Esophagus (tissue), 2 donors: ENCODE data around the gene CCT7. TPM values are rescaled to one million over a fixed set of nuclear protein-coding genes. Genes with fewer than 3 reads are reported as not detected.

Source experiments
- H3K27ac ChIP-seq, 2 donors: one replicate each; pipeline ENCODE4 v1.5.1; 2013; ENCODE audit warnings: low read depth in 2 of 2, mild to moderate bottlenecking in 2 of 2, inconsistent platforms in 1 of 2, low read length in 1 of 2, moderate library complexity in 1 of 2
- H3K27me3 ChIP-seq, 2 donors: one replicate each; pipeline ENCODE4 v1.6.1; 2013; ENCODE audit warnings: low read length in 2 of 2, control low read depth in 1 of 2, mild to moderate bottlenecking in 1 of 2; ENCODE audit not compliant: insufficient read depth in 2 of 2, control insufficient read depth in 1 of 2
- H3K36me3 ChIP-seq, 2 donors: one replicate each; pipeline ENCODE4 v1.6.1; 2013; ENCODE audit warnings: low read length in 1 of 2; ENCODE audit not compliant: control insufficient read depth in 2 of 2, insufficient read depth in 2 of 2
- H3K4me1 ChIP-seq, 2 donors: one replicate each; pipeline ENCODE4 v1.6.1; 2013; ENCODE audit warnings: low read length in 1 of 2; ENCODE audit not compliant: control insufficient read depth in 2 of 2, insufficient read depth in 2 of 2
- H3K4me3 ChIP-seq, 2 donors: one replicate each; pipeline ENCODE4 v1.5.1; 2013; ENCODE audit warnings: low read length in 2 of 2, mild to moderate bottlenecking in 2 of 2, low read depth in 1 of 2, moderate library complexity in 1 of 2
- H3K9me3 ChIP-seq, 2 donors: one replicate each; pipeline ENCODE4 v1.6.1; 2013; ENCODE audit warnings: mild to moderate bottlenecking in 2 of 2, low read depth in 1 of 2, low read length in 1 of 2, moderate library complexity in 1 of 2; ENCODE audit not compliant: control insufficient read depth in 2 of 2, insufficient read depth in 1 of 2
- WGBS, 2 donors: extraction: QIAGEN DNeasy Blood & Tissue Kit; methylation state at CpG; one replicate each; pipeline ENCODE4 v1.1.7; 2013; 5-methylcytosine and 5-hydroxymethylcytosine counted together
- polyA plus RNA-seq, 2 donors: library from polyadenylated mRNA; stranded (reverse); fragments of 200-250 nt; gene quantifications; one replicate each; pipeline ENCODE4 v1.2.3, GENCODE V29; 2013
- donor health status: healthy with polysubstance abuse.
- donor health status: Bipolar disorder and iron deficiency.

CCT7 gene
- polyA plus RNA-seq, 2 donors = 101 to 164 TPM

DNA sequence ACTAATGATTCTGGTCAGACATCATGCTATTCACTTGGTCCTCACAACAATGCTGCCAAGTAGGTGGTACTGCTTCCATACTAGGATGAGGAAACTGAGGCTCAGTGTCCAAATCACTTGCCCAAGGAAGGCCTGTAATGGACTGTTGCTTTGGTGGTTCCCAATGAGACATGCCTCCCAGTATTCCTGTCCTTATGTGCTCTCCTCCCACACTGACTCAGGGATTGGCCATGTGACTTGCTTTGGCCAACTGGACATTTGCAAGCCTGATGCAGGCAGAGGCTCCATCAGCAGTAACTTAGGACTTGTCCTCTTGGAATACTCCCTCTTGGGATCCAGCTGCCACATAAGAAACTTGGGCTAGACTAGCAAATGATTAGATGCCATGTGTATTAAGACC, 47.1 kb downstream of the CCT7 start:
- Histone ChIP-seq H3K9me3 (no peaks in the 10 kb centered on the region), H3K27ac (no peak overlapping the region), H3K27me3 (peaks cover 0 to 4% of the 10 kb centered on the region in 2 donors), H3K4me3 (no peak overlapping the region), H3K36me3 (no peaks in the 10 kb centered on the region), H3K4me1 (peaks cover 9 to 11% of the 10 kb centered on the region in 2 donors)

- Histone ChIP-seq H3K27me3 (peaks cover 0 to 5% of the 10 kb centered on the region in 2 donors), H3K4me3 (no peak overlapping the region), H3K9me3 (no peaks in the 10 kb centered on the region), H3K36me3 (no peaks in the 10 kb centered on the region), H3K27ac (no peak overlapping the region), H3K4me1 (peaks cover 9 to 11% of the 10 kb centered on the region in 2 donors)
- WGBS, 2 donors = 53 to 57% methylated on average over 5 of the region's 5 CpGs
These were observed 48.9 kb downstream of the CCT7 start for GRCh38 chr2:73282924-73283544.

DNA sequence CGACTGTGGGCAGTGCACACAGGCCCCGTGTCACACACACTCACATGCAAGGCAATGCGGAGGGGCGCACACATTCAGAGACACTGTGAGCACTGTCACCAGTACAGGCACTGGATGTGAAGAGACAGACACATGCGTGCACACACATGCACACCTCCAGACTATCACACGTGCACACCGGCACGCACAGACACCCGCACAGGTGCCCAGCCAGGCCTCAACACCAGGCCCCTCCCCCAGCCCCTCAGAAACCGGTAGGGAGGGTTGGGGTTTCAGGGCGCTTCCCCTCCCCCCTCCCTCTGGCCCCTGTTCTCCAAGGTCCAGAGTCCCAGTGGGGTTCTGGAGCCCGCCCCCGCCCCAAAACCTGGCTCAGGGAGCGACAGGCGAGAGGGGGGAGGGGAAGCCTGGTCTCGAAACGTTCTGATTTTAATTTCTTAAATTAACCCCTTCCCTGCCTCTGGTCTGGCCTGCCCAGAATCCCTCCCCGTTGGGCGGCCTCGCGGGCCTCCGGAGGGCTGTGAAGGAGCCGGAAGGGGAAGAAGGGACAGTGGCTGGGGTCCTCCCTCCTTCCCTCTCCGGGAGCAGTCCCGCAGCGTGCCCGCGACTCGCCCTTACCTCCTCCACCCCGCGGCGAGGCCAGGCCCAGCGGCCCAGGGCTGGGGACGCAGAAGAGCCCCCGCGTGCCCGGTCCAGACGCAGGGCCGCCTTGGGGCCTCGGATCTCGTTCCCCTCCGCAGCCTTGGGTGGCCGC, 49.6 kb downstream of the CCT7 start:
- H3K4me3 ChIP-seq = peak overlapping the region; percentile 40 to 51
- peaks cover 9 to 11% of the 10 kb centered on the region in 2 donors for H3K4me1 ChIP-seq
- 3 to 4% methylated on average over 39 to 43 of the region's 43 CpGs for WGBS, 2 donors
- H3K27me3 ChIP-seq = peaks cover 0 to 5% of the 10 kb centered on the region in 2 donors
- H3K36me3 ChIP-seq = no peaks in the 10 kb centered on the region
- no peaks in the 10 kb centered on the region for H3K9me3 ChIP-seq
- no peak overlapping the region for H3K27ac ChIP-seq

DNA sequence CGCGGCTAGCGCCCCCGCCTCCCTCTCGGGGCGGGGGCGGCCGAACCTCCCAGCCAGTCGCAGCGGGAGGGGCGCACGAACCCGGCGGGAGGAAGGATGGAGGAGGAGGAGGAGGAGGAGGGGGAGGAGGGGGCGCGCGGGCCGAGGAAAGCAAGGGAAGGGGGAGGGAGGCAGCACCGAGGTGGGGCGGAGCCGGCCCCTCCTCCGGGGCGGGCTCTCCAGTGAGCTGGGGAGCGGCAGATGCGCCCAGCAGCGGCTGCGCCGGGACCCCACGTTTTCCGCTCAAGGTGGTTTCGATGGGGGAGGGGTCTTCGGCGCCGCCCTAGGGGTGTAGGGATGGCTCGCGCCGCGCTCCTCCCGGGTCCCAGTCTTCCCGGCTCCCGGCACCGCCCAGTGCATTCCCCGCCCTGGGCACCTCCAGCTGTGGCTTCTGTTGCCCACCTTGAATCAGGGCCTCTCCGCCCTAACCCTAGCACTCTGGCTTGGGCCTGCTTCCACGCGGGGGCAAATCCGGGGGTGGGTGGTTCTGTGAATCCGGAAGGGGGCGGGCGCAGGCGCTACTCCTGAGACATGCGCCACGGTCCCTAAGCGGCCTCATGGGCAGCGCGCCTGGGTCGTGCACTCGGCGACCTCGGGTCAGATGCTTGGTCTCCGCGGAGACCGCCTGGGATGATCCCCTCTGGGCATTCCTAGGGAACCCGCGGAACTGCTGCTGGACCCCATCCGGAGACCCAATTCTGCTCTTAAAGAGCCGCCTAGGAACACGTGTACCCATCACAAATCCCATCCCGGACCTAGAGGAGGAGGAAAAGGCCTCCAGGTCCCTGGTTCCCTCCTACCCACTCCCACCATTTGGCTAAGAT, 50.4 kb downstream of the CCT7 start, which contains the start of gene FBXO41:
FBXO41 (minus strand) TSS at position 183 of the 863 bp plus-strand sequence. CDS start 14,848 bp downstream, outside the sequence.
- peaks cover 0 to 5% of the 10 kb centered on the region in 2 donors for H3K27me3 ChIP-seq
- no peak within 1 kb of the TSS for H3K27ac ChIP-seq
- H3K4me3 ChIP-seq = peak within 1 kb of the TSS; percentile 40 to 51
- H3K36me3 ChIP-seq = no peaks in the 10 kb centered on the region
- WGBS, 2 donors = 1 to 2% methylated on average over 57 to 68 of the region's 69 CpGs
- H3K9me3 ChIP-seq = no peaks in the 10 kb centered on the region
- peaks cover 9 to 11% of the 10 kb centered on the region in 2 donors for H3K4me1 ChIP-seq

DNA sequence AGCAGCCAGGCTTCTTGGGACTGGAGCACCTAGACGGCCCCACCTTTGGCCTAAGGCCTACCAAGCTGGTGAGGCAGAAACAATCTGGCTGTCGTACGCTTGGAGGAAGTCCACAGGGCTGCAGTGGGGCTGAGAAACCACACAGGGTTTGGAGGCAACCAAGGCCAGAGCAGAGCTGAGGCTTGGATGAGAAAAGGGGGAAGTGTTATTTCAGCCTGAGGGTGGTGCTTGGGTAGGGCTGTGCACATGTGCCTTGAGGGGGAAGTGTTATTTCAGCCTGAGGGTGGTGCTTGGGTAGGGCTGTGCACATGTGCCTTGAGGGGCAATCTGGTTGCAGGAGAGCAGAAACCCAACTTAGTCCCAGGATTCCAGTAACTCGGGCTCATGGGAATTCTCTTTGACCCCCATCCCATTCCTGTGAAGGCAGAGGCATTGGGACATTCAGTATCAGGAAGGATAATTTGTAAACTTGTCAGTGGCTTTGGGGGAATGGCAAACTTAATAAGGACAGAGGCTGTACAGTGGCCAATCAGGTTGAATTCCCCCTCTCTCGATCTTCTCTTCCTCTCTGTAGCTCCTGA, 51.1 kb downstream of the CCT7 start:
- peaks cover 0 to 5% of the 10 kb centered on the region in 2 donors for H3K27me3 ChIP-seq
- peaks cover 9 to 11% of the 10 kb centered on the region in 2 donors for H3K4me1 ChIP-seq
- 43 to 45% methylated on average over 5 of the region's 5 CpGs for WGBS, 2 donors
- H3K9me3 ChIP-seq = no peaks in the 10 kb centered on the region
- no peaks in the 10 kb centered on the region for H3K36me3 ChIP-seq
- no peak overlapping the region for H3K4me3 ChIP-seq
- no peak overlapping the region for H3K27ac ChIP-seq

GRCh38 chr2:73286134-73286655, 52.1 kb downstream of the CCT7 start:
- Histone ChIP-seq H3K27me3 (peaks cover 0 to 5% of the 10 kb centered on the region in 2 donors), H3K36me3 (no peaks in the 10 kb centered on the region), H3K9me3 (peaks cover 0 to 2% of the 10 kb centered on the region in 2 donors), H3K4me1 (peaks cover 9 to 11% of the 10 kb centered on the region in 2 donors), H3K4me3 (no peak overlapping the region), H3K27ac (no peak overlapping the region)
- WGBS, 2 donors = 91 to 93% methylated on average over 3 of the region's 3 CpGs

GRCh38 chr2:73289304-73289703, 55.2 kb downstream of the CCT7 start:
- H3K9me3 ChIP-seq = peaks cover 0 to 7% of the 10 kb centered on the region in 2 donors
- no peak overlapping the region for H3K27ac ChIP-seq
- H3K4me1 ChIP-seq = peaks cover 15 to 29% of the 10 kb centered on the region in 2 donors
- no peak overlapping the region for H3K4me3 ChIP-seq
- no peaks in the 10 kb centered on the region for H3K36me3 ChIP-seq
- peaks cover 9 to 19% of the 10 kb centered on the region in 2 donors for H3K27me3 ChIP-seq

GRCh38 chr2:73290049-73290839, 56.1 kb downstream of the CCT7 start:
- peaks cover 11 to 21% of the 10 kb centered on the region in 2 donors for H3K4me1 ChIP-seq
- WGBS, 2 donors = 57 to 58% methylated on average over 6 of the region's 6 CpGs
- H3K27me3 ChIP-seq = peaks cover 9 to 19% of the 10 kb centered on the region in 2 donors
- H3K27ac ChIP-seq = no peak overlapping the region
- H3K36me3 ChIP-seq = no peaks in the 10 kb centered on the region
- H3K4me3 ChIP-seq = no peak overlapping the region
- H3K9me3 ChIP-seq = peaks cover 0 to 7% of the 10 kb centered on the region in 2 donors
